Measurements from ENCODE around the gene OAS3.

Gene OAS3

DNA sequence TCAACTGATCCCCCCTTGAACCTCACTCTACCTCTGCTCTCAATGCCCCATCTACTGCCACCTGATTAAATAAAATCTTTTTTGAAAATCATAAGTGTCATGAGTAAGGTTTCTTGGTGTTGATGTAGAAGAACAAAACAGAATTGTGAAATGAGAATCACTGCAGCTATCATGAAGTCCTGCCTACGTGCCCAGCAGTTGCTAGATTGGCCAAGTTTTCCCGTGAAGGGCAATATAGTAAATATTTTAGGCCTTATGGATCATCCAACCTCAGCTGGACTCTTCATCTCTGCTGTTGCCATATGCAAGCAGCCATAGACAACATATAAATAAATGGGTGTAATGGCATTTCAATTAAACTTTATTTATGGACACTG lies 5.2 kb upstream of the OAS3 start:
- no peak for TF ChIP-seq CTCF (IDR thresholded peaks at IDR 0.05; ENCODE audit: low read depth, low read length)
- no peak for DNase-seq (ENCODE audit: low read depth, low spot score)
- in situ Hi-C loops (cut with HindIII; ENCODE audit: low sequenced_read_pairs) = no loop called here

DNA sequence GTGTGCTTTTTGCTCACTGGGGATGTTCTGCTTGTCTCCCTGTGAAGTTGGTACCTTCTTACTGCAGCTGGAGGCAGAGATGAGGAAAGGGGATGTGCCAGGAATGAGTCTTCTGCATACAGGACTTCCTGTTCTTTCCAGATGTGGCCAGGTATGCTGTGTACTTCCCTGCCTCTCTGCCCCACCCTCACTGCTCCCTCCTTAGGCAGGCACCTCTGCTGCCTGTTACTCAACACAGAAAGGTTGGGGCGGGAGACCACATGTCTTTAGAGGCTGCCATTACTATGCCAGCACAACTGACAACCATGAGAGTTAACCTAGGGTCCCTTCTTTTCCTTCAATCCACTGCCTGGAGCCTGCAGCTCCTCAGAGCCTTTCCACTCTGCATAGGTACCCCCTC lies 2.0 kb upstream of the OAS3 start:
- no peak for TF ChIP-seq CTCF (IDR thresholded peaks at IDR 0.05; ENCODE audit: low read depth, low read length)
- no peak for DNase-seq (ENCODE audit: low read depth, low spot score)
- in situ Hi-C loops (cut with HindIII; ENCODE audit: low sequenced_read_pairs) = no loop called here
- H3K4me3 ChIP-seq (ENCODE audit: low read depth, low read length) = no peak overlapping the region

More for the DNA sequence above, 5.2 kb upstream of the OAS3 start:
- H3K4me3 ChIP-seq (ENCODE audit: low read depth, low read length) = no peak overlapping the region

DNA sequence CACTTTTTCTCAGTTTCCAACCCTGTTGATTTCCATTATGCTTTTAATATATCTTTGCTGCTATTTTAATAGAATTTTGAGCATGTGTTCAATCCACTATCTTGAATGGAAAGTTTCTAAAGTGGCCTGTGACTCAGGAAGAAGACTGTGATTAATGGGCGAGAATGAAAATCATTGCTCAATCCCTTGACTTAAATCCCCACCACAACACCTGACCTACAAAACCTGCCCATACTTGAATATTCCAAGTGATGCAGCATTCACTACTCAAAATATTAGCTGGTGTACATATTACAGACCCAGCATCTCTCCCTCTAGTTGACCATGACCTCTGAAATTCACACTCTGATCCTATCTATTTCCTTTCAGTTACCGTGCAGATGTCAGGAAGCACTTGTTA lies 1.3 kb upstream of the OAS3 start:
- TF ChIP-seq CTCF (IDR thresholded peaks at IDR 0.05; ENCODE audit: low read depth, low read length) = no peak
- in situ Hi-C loops (cut with HindIII; ENCODE audit: low sequenced_read_pairs) = no loop called here
- DNase-seq (ENCODE audit: low read depth, low spot score) = no peak
- no peak overlapping the region for H3K4me3 ChIP-seq (ENCODE audit: low read depth, low read length)

GRCh38 chr12:112938751-112939150 lies 477 bp downstream of the OAS3 start:
- in situ Hi-C loops (cut with HindIII; ENCODE audit: low sequenced_read_pairs) = no loop called here
- TF ChIP-seq CTCF (IDR thresholded peaks at IDR 0.05; ENCODE audit: low read depth, low read length) = no peak
- peak; percentile 10 for DNase-seq (ENCODE audit: low read depth, low spot score)

DNA sequence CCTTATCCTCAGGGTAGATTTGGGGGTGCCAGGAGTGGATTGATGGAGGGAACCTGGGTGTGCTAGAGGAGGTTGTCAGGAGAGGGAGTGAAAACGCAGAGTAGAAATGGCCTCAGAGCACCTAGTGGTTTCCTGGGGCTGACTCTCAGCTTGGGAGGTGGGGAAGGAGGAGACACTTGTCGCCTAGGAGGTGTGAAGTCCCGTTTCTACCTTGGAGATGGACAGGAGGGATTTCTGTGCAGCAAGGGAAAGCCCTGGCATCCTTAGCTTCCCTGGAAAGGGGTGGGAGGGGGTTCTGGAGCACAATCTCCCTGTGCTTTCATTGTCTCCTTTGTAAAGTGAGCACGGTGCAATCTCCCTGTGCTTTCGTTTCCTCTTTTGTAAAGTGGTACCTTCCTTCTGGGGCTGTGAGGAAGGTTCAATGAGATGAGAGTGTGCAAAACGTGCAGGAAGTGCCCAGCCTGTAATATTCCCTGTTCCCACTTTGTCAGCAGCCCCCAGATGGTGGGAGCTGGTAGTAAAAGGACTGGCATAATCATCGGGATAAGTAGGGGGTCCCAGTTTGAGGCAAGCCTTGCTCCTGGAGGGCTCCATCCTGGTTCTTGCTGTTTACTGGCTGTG lies 1.6 kb downstream of the OAS3 start:
- no peak for TF ChIP-seq CTCF (IDR thresholded peaks at IDR 0.05; ENCODE audit: low read depth, low read length)
- DNase-seq (ENCODE audit: low read depth, low spot score) = no peak
- in situ Hi-C loops (cut with HindIII; ENCODE audit: low sequenced_read_pairs) = no loop called here
- H3K4me3 ChIP-seq (ENCODE audit: low read depth, low read length) = no peak overlapping the region

More at GRCh38 chr12:112938751-112939150, 477 bp downstream of the OAS3 start:
- H3K4me3 ChIP-seq (ENCODE audit: low read depth, low read length) = peak overlapping the region; percentile 63

DNA sequence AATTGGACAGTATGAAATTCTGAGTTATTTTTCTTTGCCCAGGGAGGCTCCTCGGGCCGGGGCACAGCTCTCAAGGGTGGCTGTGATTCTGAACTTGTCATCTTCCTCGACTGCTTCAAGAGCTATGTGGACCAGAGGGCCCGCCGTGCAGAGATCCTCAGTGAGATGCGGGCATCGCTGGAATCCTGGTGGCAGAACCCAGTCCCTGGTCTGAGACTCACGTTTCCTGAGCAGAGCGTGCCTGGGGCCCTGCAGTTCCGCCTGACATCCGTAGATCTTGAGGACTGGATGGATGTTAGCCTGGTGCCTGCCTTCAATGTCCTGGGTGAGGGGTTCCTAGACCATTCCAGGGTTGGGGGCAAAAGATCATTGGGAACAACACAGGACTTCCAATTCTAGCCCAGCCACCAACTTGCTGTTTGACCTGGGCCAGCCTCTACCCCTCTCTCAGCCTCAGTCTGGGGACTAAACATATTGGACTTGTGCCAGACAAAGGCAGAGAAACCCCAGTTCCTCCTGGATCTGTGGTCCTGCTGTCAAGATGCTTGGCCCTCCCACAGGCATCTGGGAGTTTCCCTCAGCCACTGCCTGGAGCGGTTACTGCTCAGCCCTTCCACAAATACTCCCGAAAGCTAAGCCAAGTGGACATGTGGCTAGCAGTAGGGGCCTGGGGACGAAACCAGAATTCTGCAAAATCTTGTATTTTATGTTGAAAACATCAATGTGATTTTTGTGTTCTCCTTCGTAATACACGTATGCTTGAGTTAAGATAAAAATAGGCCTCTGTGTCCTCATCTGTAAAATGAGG lies 3.5 kb downstream of the OAS3 start:
- in situ Hi-C loops (cut with HindIII; ENCODE audit: low sequenced_read_pairs) = no loop called here
- no peak overlapping the region for H3K4me3 ChIP-seq (ENCODE audit: low read depth, low read length)
- DNase-seq (ENCODE audit: low read depth, low spot score) = no peak
- TF ChIP-seq CTCF (IDR thresholded peaks at IDR 0.05; ENCODE audit: low read depth, low read length) = no peak

Data from astrocyte of the spinal cord (primary cell).